GM18502 (cell line): ENCODE results near the gene FHDC1.
"Not testable (repeated sequence)": the region's sequence is repeated elsewhere in the genome, so short reads cannot be mapped to it uniquely, and the experiment has no call there.

Source experiments
- ATAC-seq: cut with Tn5 transposase; IDR thresholded peaks from one replicate; pipeline ENCODE4 v1.9.1; 2021; ENCODE audit warnings: mild to moderate bottlenecking; ENCODE audit not compliant: unreplicated experiment, poor library complexity

FHDC1 gene

GRCh38 chr4:152935631-152936445, at the start of gene FHDC1:
Gene FHDC1 (plus strand): TSS chr4:152936323. CDS start chr4:152943058, 6,735 bp downstream.
- peak; percentile 34 for ATAC-seq

- ATAC-seq: no peak
These were observed 48.1 kb upstream of the FHDC1 start for GRCh38 chr4:152887981-152888380.

GRCh38 chr4:152892974-152893373, 43.1 kb upstream of the FHDC1 start:
- ATAC-seq: no peak

- ATAC-seq: no peak
These were observed 41.5 kb upstream of the FHDC1 start for GRCh38 chr4:152894673-152895072.

GRCh38 chr4:152896811-152897210, 39.3 kb upstream of the FHDC1 start:
- no peak for ATAC-seq

GRCh38 chr4:152898133-152898532, 38.0 kb upstream of the FHDC1 start:
- ATAC-seq: not testable (repeated sequence)

GRCh38 chr4:152898606-152899005, 37.5 kb upstream of the FHDC1 start:
- no peak for ATAC-seq

GRCh38 chr4:152900395-152900794, 35.7 kb upstream of the FHDC1 start:
- no peak for ATAC-seq

GRCh38 chr4:152901205-152901604, 34.9 kb upstream of the FHDC1 start:
- ATAC-seq: no peak

- ATAC-seq: no peak
These were observed 32.5 kb upstream of the FHDC1 start for GRCh38 chr4:152903658-152904057.

- no peak for ATAC-seq
These were observed 26.2 kb upstream of the FHDC1 start for GRCh38 chr4:152909901-152910300.

- ATAC-seq: no peak
These were observed 25.6 kb upstream of the FHDC1 start for GRCh38 chr4:152910521-152910920.

GRCh38 chr4:152917543-152918395, 18.4 kb upstream of the FHDC1 start:
- ATAC-seq: no peak

- no peak for ATAC-seq
These were observed 16.3 kb upstream of the FHDC1 start for GRCh38 chr4:152919826-152920225.

GRCh38 chr4:152920768-152921167, 15.4 kb upstream of the FHDC1 start:
- no peak for ATAC-seq

GRCh38 chr4:152921284-152921683, 14.8 kb upstream of the FHDC1 start:
- ATAC-seq: no peak

GRCh38 chr4:152925851-152926250, 10.3 kb upstream of the FHDC1 start:
- no peak for ATAC-seq

GRCh38 chr4:152926959-152927358, 9.2 kb upstream of the FHDC1 start:
- no peak for ATAC-seq

GRCh38 chr4:152927737-152928136, 8.4 kb upstream of the FHDC1 start:
- peak; percentile 53 for ATAC-seq

- ATAC-seq: no peak
These were observed 7.8 kb upstream of the FHDC1 start for GRCh38 chr4:152928286-152928685.

GRCh38 chr4:152929888-152930287, 6.2 kb upstream of the FHDC1 start:
- ATAC-seq: no peak
